PFSK-1 (cell line): ENCODE measurements around the gene MTMR11.

Experiments
- FOXP2 ChIP-seq: optimal IDR thresholded peaks from 2 replicates; pipeline ENCODE3; 2011; ENCODE audit warnings: borderline replicate concordance, control low read depth, inconsistent platforms; ENCODE audit not compliant: insufficient read depth; ENCODE audit errors: extremely low read length, extremely low read depth
- POLR2AphosphoS5 ChIP-seq: IDR thresholded peaks from 2 replicates; pipeline ENCODE4 v1.6.1; 2012; ENCODE audit warnings: low read depth, mild to moderate bottlenecking, control low read depth, low read length, moderate library complexity

GRCh38 chr1:149899460-149900284 is 37.0 kb downstream of the MTMR11 start, which contains the start of gene BOLA1:
- TF ChIP-seq POLR2AphosphoS5 (peak; percentile 93), FOXP2 (peak; percentile 75)
